HL-60/S4 treated with phorbol 12-myristate 13-acetate at 8.2 ng/mL for 4 days and 3 days (cell line): ENCODE results near the gene NLGN3.

Experiments
- in situ Hi-C: fragments of 300-500 bp; cut with MboI; formaldehyde crosslinking; loops from 2 replicates; pipeline ENCODE4 v1.15.0; 2022; ENCODE audit warnings: low sequenced_read_pairs

NLGN3 gene

GRCh38 chrX:71118032-71118984, 26.3 kb upstream of the NLGN3 start, which contains the start of gene MED12:
Gene MED12, plus strand, starts transcription at chrX:71118596. Its CDS starts 159 bp downstream, at chrX:71118755.
- in situ Hi-C loops: no loop called here

GRCh38 chrX:71118985-71119535, 25.6 kb upstream of the NLGN3 start:
- in situ Hi-C loops: no loop called here

- in situ Hi-C loops: no loop called here
These were observed 16.3 kb upstream of the NLGN3 start for GRCh38 chrX:71128166-71128833.

GRCh38 chrX:71128915-71129765, 15.5 kb upstream of the NLGN3 start:
- in situ Hi-C loops: no loop called here

- in situ Hi-C loops: no loop called here
These were observed 13.1 kb upstream of the NLGN3 start for GRCh38 chrX:71131510-71131909.

GRCh38 chrX:71140440-71140839, 4.2 kb upstream of the NLGN3 start:
- in situ Hi-C loops: no loop called here

GRCh38 chrX:71143508-71143907, 1.1 kb upstream of the NLGN3 start:
- in situ Hi-C loops: no loop called here

- in situ Hi-C loops: no loop called here
These were observed 3.0 kb downstream of the NLGN3 start for GRCh38 chrX:71147496-71148277.

- in situ Hi-C loops: no loop called here
These were observed 3.6 kb downstream of the NLGN3 start for GRCh38 chrX:71148278-71148663.

GRCh38 chrX:71151366-71151765, 6.7 kb downstream of the NLGN3 start:
- in situ Hi-C loops: loop anchor here (25.0 kb wide), 1 partner anchor 189 kb away; no protein-coding TSS in a partner anchor

- in situ Hi-C loops: loop anchor here (25.0 kb wide), 1 partner anchor 192 kb away; no protein-coding TSS in a partner anchor
These were observed 9.6 kb downstream of the NLGN3 start for GRCh38 chrX:71154196-71154595.

GRCh38 chrX:71154641-71155040, 10.0 kb downstream of the NLGN3 start:
- in situ Hi-C loops: loop anchor here (25.0 kb wide), 1 partner anchor 192 kb away; no protein-coding TSS in a partner anchor

- in situ Hi-C loops: loop anchor here (25.0 kb wide), 1 partner anchor 196 kb away; no protein-coding TSS in a partner anchor
These were observed 14.0 kb downstream of the NLGN3 start for GRCh38 chrX:71158603-71159002.

- in situ Hi-C loops: loop anchor here (25.0 kb wide), 1 partner anchor 197 kb away; no protein-coding TSS in a partner anchor
These were observed 14.7 kb downstream of the NLGN3 start for GRCh38 chrX:71159335-71159734.

GRCh38 chrX:71160475-71160874, 15.8 kb downstream of the NLGN3 start:
- in situ Hi-C loops: loop anchor here (25.0 kb wide), 1 partner anchor 198 kb away; no protein-coding TSS in a partner anchor

- in situ Hi-C loops: loop anchor here (25.0 kb wide), 1 partner anchor 201 kb away; no protein-coding TSS in a partner anchor
These were observed 18.3 kb downstream of the NLGN3 start for GRCh38 chrX:71162981-71163380.

- in situ Hi-C loops: loop anchor here (25.0 kb wide), 1 partner anchor 202 kb away; no protein-coding TSS in a partner anchor
These were observed 19.4 kb downstream of the NLGN3 start for GRCh38 chrX:71164071-71164470.

GRCh38 chrX:71166461-71166860, 21.8 kb downstream of the NLGN3 start:
- in situ Hi-C loops: loop anchor here (25.0 kb wide), 1 partner anchor 204 kb away; no protein-coding TSS in a partner anchor
